GM18873 (cell line): ENCODE results near the gene IER2.
"Not testable (repeated sequence)": the region's sequence is repeated elsewhere in the genome, so short reads cannot be mapped to it uniquely, and the experiment has no call there.

Experiments
- ATAC-seq: cut with Tn5 transposase; IDR thresholded peaks from one replicate; pipeline ENCODE4 v1.9.1; 2021; ENCODE audit warnings: mild to moderate bottlenecking, moderate library complexity, moderate number of reproducible peaks; ENCODE audit not compliant: unreplicated experiment, low FRiP score

The IER2 gene

GRCh38 chr19:13138171-13138915 is 11.9 kb upstream of the IER2 start:
- no peak for ATAC-seq

- ATAC-seq, result no peak
Observed at GRCh38 chr19:13138916-13139198, 11.4 kb upstream of the IER2 start.

- no peak for ATAC-seq
Observed at GRCh38 chr19:13139633-13140311, 10.4 kb upstream of the IER2 start.

- ATAC-seq, result no peak
Observed at GRCh38 chr19:13146763-13147563, 3.2 kb upstream of the IER2 start.

- not testable (repeated sequence) for ATAC-seq
Observed at GRCh38 chr19:13149173-13149627, 1.0 kb upstream of the IER2 start.

- ATAC-seq, result no peak
Observed at GRCh38 chr19:13149628-13150186, 504 bp upstream of the IER2 start.

GRCh38 chr19:13150931-13151604 is 857 bp downstream of the IER2 start:
- no peak for ATAC-seq

- no peak for ATAC-seq
Observed at GRCh38 chr19:13151605-13152355, 1.6 kb downstream of the IER2 start.

- no peak for ATAC-seq
Observed at GRCh38 chr19:13152356-13152973, 2.3 kb downstream of the IER2 start.

- ATAC-seq, result peak; percentile 32
Observed at GRCh38 chr19:13152974-13153568, 2.9 kb downstream of the IER2 start.

GRCh38 chr19:13153569-13154240 is 3.5 kb downstream of the IER2 start:
- no peak for ATAC-seq

GRCh38 chr19:13154241-13154778 is 4.1 kb downstream of the IER2 start:
- ATAC-seq, result no peak

GRCh38 chr19:13154911-13155471 is 4.8 kb downstream of the IER2 start:
- no peak for ATAC-seq

- ATAC-seq, result no peak
Observed at GRCh38 chr19:13155472-13156359, 5.5 kb downstream of the IER2 start.

GRCh38 chr19:13159713-13160112 is 9.5 kb downstream of the IER2 start:
- ATAC-seq, result no peak

- ATAC-seq, result no peak
Observed at GRCh38 chr19:13160557-13160956, 10.3 kb downstream of the IER2 start.
